Measurements from ENCODE around the gene CD2AP.
"Not testable (repeated sequence)": the region's sequence is repeated elsewhere in the genome, so short reads cannot be mapped to it uniquely, and the experiment has no call there.

The CD2AP gene

GRCh38 chr6:47464052-47464451 is 13.5 kb upstream of the CD2AP start:
- no peak for DNase-seq

DNA sequence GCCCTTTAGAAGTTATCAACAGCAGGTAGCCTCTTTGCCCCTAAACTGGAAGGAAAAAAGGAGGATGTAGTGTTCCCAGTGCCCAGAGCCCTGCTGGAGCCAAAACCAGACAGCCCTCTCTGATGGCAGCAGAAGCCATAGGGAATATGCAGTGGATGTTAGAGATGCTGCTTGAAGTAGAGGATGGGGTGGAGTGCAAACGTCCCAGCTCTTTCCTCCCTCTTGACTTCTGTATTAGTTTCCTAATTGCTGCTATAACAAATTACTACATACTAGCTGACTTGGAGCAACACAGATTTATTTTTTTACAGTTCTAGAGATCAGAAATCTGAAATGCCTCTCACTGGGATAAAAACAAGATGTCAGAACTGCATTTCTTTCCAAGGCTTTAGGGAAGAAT is 12.5 kb upstream of the CD2AP start:
- DNase-seq: no peak

DNA sequence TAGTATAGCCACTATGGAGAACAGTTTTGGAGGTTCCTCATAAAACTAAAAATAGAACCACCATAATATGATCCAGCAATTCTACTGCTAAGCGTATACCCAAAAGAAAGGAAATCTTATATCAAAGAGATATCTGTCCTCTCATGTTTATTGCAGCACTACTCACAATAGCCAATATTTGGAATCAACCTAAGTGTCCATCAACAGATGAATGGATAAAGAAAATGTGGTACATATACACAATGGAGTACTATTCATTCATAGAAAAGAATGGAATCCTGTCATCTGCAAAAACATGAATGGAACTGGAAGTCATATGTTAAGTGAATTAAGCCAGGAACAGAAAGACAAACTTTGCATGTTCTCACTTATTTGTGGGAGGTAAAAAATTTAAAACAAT is 5.7 kb upstream of the CD2AP start:
- no peak for DNase-seq

GRCh38 chr6:47473791-47474346 is 3.7 kb upstream of the CD2AP start:
- no peak for DNase-seq

- no peak for DNase-seq
These were observed 2.2 kb upstream of the CD2AP start for GRCh38 chr6:47475319-47475816.

DNA sequence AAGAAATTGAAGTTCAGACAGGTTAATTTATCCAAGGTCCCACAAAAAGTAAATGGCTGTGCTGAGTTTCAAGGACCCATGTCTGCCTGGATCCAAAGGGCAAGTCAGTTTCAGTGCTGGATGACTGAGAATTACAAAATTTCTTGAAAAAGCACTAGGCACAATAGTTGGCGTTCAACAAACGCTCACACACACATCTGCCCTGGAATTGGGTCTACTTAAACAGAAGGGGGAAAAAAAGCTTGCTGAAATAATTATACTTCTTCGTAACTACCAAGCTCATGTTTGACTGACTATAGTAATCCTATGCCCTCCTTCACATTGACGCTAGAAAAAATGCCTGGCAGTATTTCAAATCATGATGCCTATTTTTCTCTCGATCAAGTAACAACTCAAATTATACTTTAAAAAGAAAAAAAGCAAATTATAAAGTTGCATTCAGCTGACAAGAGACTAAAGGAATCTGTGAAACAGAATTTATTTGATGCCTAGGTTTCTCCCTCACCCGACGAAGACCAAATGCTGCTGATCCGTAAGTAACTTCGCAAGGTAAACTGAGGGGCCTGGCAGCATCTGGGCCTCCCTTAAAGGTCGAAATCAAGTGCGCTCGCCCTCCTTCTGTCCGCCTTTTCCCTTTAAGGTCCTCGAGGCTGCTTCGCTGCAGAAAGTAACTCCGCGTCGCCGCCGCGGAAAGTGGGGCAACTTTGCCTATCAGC is 650 bp upstream of the CD2AP start:
- no peak for DNase-seq

DNA sequence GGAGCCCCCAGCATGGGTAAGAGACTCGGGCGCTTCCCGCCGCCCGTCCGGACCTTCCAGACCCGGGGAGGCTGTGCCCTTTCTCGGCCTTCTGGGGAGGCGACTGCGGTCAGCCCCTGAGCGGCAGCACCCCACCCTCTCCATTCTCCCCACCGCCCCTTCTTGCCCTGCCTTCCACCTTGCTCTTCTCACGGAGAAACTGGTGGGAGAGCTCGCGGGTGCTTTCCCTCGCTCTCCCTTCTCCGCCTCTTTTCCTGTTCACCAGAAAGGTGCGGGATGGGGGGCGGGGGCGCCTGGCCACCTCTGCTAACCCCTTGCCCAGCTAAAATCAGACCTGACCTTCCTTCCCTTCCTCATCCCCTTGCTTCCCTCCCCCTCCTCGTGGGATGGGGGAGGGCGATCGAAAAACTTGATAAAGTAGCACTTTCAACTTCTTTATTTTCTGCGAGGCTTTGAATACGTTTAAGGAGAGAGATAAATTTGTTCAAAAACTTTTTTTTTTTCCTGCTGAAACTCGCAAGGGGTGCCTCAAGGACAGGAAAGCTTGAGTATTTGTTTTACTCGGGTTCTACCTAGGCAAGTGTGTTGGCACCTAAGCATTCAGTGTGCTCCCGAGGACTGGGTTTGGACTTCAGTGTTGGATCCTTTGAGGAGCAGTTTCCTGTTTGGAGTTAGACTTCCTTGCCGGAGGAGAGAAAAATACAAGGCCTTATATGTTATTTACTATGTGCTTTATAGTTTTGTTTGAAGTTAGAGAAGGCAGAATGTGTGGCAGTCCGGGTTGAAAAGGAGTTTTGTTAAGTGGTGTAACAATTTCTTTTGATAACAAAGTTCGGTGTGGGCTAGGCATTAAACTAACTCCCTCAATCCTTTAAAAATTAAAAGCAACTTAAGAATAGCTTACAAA is 897 bp downstream of the CD2AP start:
- peak; percentile 70 for DNase-seq

GRCh38 chr6:47479140-47479508 is 1.5 kb downstream of the CD2AP start:
- DNase-seq: no peak

DNA sequence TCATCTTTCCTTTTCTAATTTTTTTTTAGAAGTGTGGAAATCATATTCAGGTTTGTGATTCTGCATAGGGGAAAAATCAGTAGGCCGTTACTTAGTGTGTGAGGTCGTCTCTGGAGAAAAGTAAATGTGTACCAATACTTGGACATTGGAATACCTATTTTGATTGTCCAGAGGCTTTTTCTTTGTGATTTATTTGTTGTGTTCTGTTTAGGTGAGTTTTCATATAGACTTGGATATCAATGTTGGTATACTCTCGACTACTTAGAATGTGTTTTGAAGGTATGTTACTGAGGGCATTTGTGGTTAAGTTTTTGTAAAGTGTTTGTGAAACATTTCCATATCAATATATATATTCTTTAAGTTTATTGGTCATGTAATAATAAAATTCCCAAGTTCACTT is 2.3 kb downstream of the CD2AP start:
- DNase-seq: no peak

DNA sequence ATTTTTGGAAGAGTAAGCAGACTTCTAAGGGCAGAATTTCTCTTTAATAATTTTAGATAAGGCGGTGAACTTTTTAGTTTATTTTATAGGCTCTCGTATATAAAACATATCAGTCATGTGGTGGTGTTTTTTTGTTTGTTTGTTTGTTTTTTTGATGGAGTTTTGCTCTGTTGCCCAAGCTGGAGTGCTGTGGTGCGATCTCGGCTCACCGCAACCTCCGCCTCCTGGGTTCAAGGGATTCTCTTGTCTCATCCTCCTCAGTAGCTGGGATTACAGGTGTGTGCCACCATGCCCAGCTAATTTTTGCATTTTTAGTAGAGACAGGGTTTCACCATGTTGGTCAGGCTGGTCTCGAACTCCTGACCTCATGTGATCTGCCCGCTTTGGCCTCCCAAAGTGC is 3.6 kb downstream of the CD2AP start:
- not testable (repeated sequence) for DNase-seq

DNA sequence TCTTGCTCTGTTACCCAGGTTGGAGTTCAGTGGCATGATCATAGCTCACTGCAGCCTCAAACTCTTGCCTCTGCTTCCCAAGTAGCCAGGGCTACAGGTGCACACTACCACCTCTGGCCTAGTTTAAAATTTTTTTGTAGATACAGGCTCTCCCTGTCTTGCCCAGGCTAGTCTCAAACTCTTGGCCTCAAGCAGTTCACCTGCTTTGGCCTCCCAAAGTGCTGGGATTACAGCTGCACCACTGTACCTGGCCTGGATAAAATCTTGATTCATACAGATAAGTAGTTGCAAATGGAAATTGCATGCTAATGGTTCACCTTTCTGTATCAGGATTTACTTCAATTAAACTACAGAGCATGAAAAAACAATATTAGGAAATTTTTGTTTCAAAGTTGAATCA is 4.2 kb downstream of the CD2AP start:
- DNase-seq: no peak

DNA sequence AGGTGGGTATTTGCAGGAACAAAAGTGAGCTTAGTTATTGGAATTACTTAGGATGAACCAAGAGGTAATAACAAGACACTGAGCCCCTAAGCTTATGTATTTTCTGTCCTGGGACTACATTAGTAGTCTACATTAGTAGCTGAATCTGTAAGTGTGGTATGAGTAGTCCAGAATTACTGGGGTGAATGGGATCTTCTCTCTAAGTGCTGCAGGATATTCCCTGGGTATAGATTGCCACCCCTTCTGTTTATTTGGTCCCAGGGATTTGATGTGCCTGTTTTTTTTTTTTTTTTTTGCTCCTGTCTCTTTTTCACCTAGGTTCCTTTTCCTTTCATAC is 5.9 kb downstream of the CD2AP start:
- no peak for DNase-seq

DNA sequence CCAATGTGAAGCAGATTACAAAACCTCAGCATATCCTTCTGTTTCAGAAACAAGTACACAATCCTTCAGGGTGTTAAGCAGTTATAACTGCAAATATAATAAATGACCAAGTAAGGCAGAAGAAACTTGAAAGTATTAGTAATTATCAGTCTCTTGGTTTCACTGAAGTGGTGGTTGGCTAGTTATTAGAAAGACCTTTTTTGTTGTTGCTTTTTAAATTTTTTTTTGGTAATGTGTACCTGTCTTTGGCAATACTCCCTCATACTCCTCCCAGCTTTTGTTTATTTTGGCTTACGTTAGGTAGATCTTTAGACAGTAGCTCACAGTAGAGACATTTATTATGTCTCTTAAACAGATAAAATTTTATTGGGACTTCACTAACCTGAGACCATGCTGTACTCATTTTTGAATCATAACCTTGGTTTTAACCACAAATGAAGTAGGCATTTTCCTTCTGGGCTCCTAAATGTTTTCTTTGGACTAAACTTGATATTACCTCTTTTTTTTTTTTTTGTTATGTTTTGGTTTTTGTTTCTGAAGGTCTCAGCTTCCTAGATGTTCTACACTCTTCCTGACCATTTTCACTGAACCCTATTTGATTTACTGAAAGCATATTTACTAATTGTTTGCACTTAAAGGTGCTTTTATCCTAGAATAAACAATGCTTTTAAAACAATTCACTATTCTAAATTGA is 6.4 kb downstream of the CD2AP start:
- DNase-seq: no peak

GRCh38 chr6:47484616-47485015 is 7.0 kb downstream of the CD2AP start:
- no peak for DNase-seq

GRCh38 chr6:47485083-47485482 is 7.5 kb downstream of the CD2AP start:
- no peak for DNase-seq

DNA sequence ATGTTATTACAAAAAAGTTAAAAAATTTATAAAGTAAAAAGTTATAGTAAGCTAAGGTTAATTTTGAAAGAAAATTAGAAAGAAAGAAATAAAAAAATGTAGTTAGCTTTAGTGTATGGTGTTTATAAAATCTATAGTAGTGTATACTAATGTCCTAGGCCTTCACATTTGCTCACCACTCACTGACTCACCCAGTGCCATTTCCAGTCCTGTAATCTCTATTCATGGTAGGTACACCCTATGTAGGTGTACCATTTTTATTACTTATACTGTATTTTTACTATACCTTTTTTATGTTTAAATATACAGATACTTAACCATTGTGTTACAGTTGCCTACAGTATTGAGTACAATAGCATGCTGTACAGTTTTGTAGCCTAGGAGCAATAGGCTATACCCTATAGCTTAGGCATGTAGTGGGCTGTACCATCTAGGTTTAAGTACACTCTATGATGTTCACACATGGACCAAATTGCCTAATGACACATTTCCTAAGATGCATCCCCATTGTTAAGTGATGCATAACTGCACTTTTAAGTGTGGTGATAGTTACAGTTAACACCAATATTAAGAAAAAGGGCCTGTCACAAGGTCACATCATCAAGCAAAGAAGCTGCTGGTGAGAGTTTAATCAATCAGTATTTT is 8.0 kb downstream of the CD2AP start:
- DNase-seq: no peak

DNA sequence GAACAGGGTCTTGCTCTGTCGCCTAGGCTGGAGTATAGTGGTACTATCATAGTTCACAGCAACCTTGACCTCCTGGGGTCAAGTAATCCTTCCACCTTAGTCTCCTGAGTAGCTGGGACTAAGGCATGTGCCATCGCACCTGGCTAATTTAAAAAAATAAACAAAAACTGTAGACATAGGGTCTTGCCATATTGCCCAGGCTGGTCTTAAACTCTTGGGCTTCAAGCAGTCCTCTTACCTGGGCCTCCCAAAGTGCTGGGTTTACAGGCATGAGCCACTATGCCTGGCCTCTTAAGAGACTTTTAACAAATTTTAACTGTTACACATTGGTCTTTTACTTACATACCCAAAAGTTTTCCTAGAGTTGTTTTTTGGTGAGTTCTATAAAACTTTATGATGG is 12.4 kb downstream of the CD2AP start:
- DNase-seq: no peak

- no peak for DNase-seq
These were observed 13.1 kb downstream of the CD2AP start for GRCh38 chr6:47490676-47491075.

DNA sequence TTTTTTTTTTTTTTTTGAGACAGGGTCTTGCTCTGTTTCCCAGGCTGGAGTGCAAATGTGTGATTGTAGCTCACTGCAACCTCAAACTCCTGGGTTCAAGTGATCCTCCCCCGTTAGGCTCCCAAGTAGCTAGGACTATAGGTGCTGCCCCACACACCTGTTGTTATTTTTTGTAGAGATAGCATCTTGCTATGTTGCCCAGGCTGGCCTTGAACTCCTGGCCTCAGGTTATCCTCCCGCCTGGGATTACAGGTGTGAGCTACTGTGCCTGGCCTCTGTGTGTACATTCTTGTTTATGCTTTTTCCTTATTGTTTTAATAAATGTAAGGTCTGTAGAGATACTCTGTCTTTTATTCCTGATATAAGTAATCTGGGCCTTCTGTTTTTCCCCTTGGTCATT is 14.8 kb downstream of the CD2AP start:
- no peak for DNase-seq

- DNase-seq: no peak
These were observed 17.6 kb downstream of the CD2AP start for GRCh38 chr6:47495207-47495606.

DNA sequence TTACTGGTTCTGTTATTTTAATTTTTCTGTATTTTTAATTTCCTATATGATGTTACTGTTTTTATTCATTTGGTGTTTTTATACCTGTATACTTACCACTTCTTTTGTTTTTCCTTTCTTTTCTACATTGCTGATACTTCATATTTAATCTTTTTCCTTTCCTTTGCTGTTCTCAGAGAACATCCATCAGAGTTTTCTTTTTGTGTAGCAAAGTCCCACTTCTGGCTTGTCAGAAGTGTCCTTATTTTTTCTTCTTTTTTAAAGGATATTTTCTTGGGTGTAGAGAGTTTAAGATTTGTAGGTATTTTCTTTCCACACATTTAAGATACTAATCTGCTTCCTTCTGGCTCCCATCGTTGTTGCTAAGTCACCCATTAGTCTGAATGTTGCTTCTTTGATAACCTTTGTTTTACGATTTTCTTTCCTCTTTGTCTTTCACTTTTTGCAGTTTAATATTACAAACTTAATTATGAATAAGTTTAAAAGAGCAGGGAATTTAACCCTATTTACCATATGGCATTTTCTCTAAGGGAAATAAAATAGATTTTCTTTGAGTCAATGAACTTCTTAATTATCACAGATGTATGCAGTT is 18.5 kb downstream of the CD2AP start:
- no peak for DNase-seq

DNA sequence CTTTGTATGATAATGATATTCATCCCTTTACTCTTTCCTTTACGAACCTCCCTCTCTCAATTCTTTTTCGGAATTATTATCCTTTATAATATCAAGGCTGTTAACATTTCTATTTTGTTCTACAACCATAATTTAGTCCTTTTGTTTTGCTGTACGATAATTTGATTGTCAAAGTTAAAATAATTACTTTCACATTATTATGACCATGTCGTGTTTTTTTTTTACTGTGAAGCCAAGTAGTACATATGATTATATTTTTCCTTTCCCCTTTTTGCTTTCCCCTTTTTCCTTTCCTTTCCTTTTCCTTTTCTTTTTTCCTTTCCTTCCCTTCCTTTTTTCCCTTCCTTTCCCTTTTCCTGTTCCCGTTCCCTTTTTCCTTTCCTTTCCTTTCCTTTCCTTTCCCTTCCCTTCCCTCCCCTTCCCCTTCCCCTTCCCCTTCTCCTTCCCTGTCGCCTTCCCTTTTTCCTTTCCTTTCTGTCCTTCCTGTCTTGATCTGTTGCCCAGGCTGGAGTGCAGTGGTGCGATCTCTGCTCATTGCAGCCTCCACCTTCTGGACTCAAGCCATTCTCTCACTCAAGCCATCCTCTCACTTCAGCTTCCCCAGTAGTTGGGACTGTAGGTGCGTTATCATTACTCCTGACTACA is 19.5 kb downstream of the CD2AP start:
- DNase-seq: no peak
